Keratinocyte (primary cell): Measurements from ENCODE around the gene PRKAG1.

Source experiments
- CTCF ChIP-seq, 3 experiments: IDR thresholded peaks in 1 of 3; conservative IDR thresholded peaks in 1 of 3; optimal IDR thresholded peaks in 1 of 3; 2 replicates in 2 of 3; 3 replicates in 1 of 3; pipeline versions ENCODE3 to v1.5.1; 2011; ENCODE audit warnings: low read length in 3 of 3, mild to moderate bottlenecking in 3 of 3, moderate library complexity in 2 of 3, control low read depth in 1 of 3, inconsistent platforms in 1 of 3; ENCODE audit not compliant: insufficient read depth in 2 of 3; ENCODE audit errors: extremely low read depth in 1 of 3
- EZH2 ChIP-seq: IDR thresholded peaks from one replicate; pipeline ENCODE4 v1.6.1; 2012; ENCODE audit warnings: inconsistent platforms, mild to moderate bottlenecking, low read length, moderate library complexity

DNA sequence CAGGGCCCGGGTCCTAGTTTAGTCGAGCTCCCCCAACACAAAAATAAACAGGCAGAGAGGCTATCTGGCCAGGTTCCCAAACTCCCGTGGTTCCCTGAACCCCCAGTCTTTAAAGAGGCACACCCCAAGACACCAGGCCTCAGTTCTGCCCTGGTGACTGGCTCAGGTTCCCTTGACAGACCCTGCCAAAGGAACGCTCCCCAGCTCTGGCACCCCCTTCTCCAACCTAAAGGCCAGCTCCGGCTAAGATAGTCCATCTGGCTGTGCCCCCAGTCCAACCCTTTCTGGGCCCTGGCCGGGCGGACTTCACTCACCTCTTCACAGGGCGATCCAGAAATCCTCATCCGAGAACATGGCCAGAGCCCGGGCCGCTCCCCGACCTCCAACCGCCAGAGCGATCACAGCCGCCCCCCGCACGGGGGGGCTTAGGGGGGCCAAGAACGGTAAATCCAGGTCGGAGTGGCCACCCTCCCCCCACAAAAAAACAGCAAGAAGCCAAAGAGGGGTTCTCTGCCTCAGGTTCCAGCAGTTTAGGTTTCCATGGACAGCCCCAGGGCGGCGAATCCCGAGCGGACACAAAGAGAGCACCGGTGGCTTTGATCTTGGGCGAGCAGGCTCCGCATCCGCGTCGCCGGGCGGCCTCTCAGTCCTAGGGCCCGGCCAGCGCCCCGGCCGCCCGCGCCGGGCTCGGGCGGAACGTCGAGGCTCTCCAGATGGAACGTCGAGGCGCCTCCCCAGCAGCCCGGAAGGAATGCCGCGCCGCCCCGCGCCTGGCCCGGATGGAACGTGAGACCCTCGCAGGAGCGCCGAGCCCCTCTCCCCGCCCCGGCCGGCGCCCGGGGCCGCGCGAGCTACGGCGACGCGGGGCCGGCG, 41.0 kb upstream of the PRKAG1 start:
- no peak for TF ChIP-seq CTCF (optimal IDR thresholded peaks at IDR 0.05 in 1 of 3, IDR thresholded peaks at IDR 0.05 in 1 of 3, conservative IDR thresholded peaks at IDR 0.05 in 1 of 3; ENCODE audit: extremely low read depth in 1 of 3, insufficient read depth in 2 of 3, low read length in 3 of 3)
- no peak for TF ChIP-seq EZH2
